ENCODE data around the gene GP2. TPM values are rescaled to one million over a fixed set of nuclear protein-coding genes. Genes with fewer than 3 reads are reported as not detected.

GP2 gene
- total and polyA plus RNA-seq, 3 experiments from 2014 or later = not detected

GRCh38 chr16:20298452-20298851, 28.9 kb downstream of the GP2 start:
- Mint-ChIP-seq H3K27me3 (peaks cover 1 to 3% of the 10 kb centered on the region in 2 donors), H3K4me3 (no peak overlapping the region), H3K36me3 (no peaks in the 10 kb centered on the region), H3K27ac (no peak overlapping the region), H3K9me3 (peaks cover 0 to 2% (median 0%) of the 10 kb centered on the region in 5 donors), H3K4me1 (no peaks in the 10 kb centered on the region)
- Histone ChIP-seq H3K4me3 (ENCODE audit: low read length) (no peak overlapping the region), H3K27ac (ENCODE audit: low read depth, low read length) (no peak overlapping the region), H3K27me3 (ENCODE audit: insufficient read depth, low read length, poor library complexity, severe bottlenecking) (no peaks in the 10 kb centered on the region), H3K36me3 (ENCODE audit: insufficient read depth, low read length) (no peaks in the 10 kb centered on the region), H3K4me1 (ENCODE audit: insufficient read depth, low read length) (no peaks in the 10 kb centered on the region), H3K9me3 (ENCODE audit: low read length) (no peaks in the 10 kb centered on the region)
- POLR2A ChIA-PET = no interaction called here
- DNase-seq = no peak
- CTCF ChIA-PET = no interaction called here

GRCh38 chr16:20291208-20292206, 35.8 kb downstream of the GP2 start:
- H3K4me1 Mint-ChIP-seq = no peaks in the 10 kb centered on the region
- H3K36me3 ChIP-seq (ENCODE audit: insufficient read depth, low read length) = no peaks in the 10 kb centered on the region
- CTCF ChIA-PET = no interaction called here
- DNase-seq = no peak
- no peak overlapping the region for H3K4me3 Mint-ChIP-seq
- no peak overlapping the region for H3K27ac Mint-ChIP-seq
- peaks cover 0 to 2% (median 0%) of the 10 kb centered on the region in 5 donors for H3K9me3 Mint-ChIP-seq
- H3K27me3 ChIP-seq (ENCODE audit: insufficient read depth, low read length, poor library complexity, severe bottlenecking) = no peaks in the 10 kb centered on the region
- POLR2A ChIA-PET = no interaction called here
- H3K4me1 ChIP-seq (ENCODE audit: insufficient read depth, low read length) = no peaks in the 10 kb centered on the region
- H3K9me3 ChIP-seq (ENCODE audit: low read length) = no peaks in the 10 kb centered on the region
- H3K36me3 Mint-ChIP-seq = no peaks in the 10 kb centered on the region
- no peaks in the 10 kb centered on the region for H3K27me3 Mint-ChIP-seq
- no peak overlapping the region for H3K4me3 ChIP-seq (ENCODE audit: low read length)
- no peak overlapping the region for H3K27ac ChIP-seq (ENCODE audit: low read depth, low read length)

GRCh38 chr16:20289571-20289970, 37.7 kb downstream of the GP2 start:
- H3K36me3 ChIP-seq (ENCODE audit: insufficient read depth, low read length) = no peaks in the 10 kb centered on the region
- ChIA-PET CTCF (no interaction called here), POLR2A (no interaction called here)
- DNase-seq = no peak
- no peak overlapping the region for H3K4me3 ChIP-seq (ENCODE audit: low read length)
- peaks cover 0 to 2% of the 10 kb centered on the region in 2 donors for H3K27me3 Mint-ChIP-seq
- H3K4me3 Mint-ChIP-seq = no peak overlapping the region
- no peaks in the 10 kb centered on the region for H3K9me3 ChIP-seq (ENCODE audit: low read length)
- no peak overlapping the region for H3K27ac ChIP-seq (ENCODE audit: low read depth, low read length)
- no peaks in the 10 kb centered on the region for H3K4me1 Mint-ChIP-seq
- H3K4me1 ChIP-seq (ENCODE audit: insufficient read depth, low read length) = no peaks in the 10 kb centered on the region
- no peaks in the 10 kb centered on the region for H3K27me3 ChIP-seq (ENCODE audit: insufficient read depth, low read length, poor library complexity, severe bottlenecking)
- no peaks in the 10 kb centered on the region for H3K36me3 Mint-ChIP-seq
- peaks cover 0 to 2% (median 0%) of the 10 kb centered on the region in 5 donors for H3K9me3 Mint-ChIP-seq
- H3K27ac Mint-ChIP-seq = no peak overlapping the region

GRCh38 chr16:20285993-20286499, 41.3 kb downstream of the GP2 start:
- peaks cover 0 to 3% (median under 1%) of the 10 kb centered on the region in 5 donors for H3K9me3 Mint-ChIP-seq
- Histone ChIP-seq H3K9me3 (ENCODE audit: low read length) (no peaks in the 10 kb centered on the region), H3K27me3 (ENCODE audit: insufficient read depth, low read length, poor library complexity, severe bottlenecking) (no peaks in the 10 kb centered on the region), H3K4me1 (ENCODE audit: insufficient read depth, low read length) (no peaks in the 10 kb centered on the region), H3K4me3 (ENCODE audit: low read length) (no peak overlapping the region), H3K36me3 (ENCODE audit: insufficient read depth, low read length) (no peaks in the 10 kb centered on the region), H3K27ac (ENCODE audit: low read depth, low read length) (no peak overlapping the region)
- peaks cover 0 to 4% of the 10 kb centered on the region in 2 donors for H3K27me3 Mint-ChIP-seq
- no peak overlapping the region for H3K4me3 Mint-ChIP-seq
- H3K4me1 Mint-ChIP-seq = no peaks in the 10 kb centered on the region
- ChIA-PET POLR2A (no interaction called here), CTCF (no interaction called here)
- no peak overlapping the region for H3K27ac Mint-ChIP-seq
- DNase-seq = no peak
- H3K36me3 Mint-ChIP-seq = no peaks in the 10 kb centered on the region

- Mint-ChIP-seq H3K27me3 (peaks cover 5 to 10% of the 10 kb centered on the region in 2 donors), H3K36me3 (no peaks in the 10 kb centered on the region), H3K4me1 (no peaks in the 10 kb centered on the region), H3K9me3 (peaks cover 0 to 5% (median 2%) of the 10 kb centered on the region in 5 donors), H3K4me3 (no peak overlapping the region), H3K27ac (no peak overlapping the region)
- DNase-seq = no peak
- POLR2A ChIA-PET = no interaction called here
- H3K36me3 ChIP-seq (ENCODE audit: insufficient read depth, low read length) = no peaks in the 10 kb centered on the region
- H3K4me1 ChIP-seq (ENCODE audit: insufficient read depth, low read length) = no peaks in the 10 kb centered on the region
- H3K27me3 ChIP-seq (ENCODE audit: insufficient read depth, low read length, poor library complexity, severe bottlenecking) = no peaks in the 10 kb centered on the region
- no peak overlapping the region for H3K27ac ChIP-seq (ENCODE audit: low read depth, low read length)
- no peak overlapping the region for H3K4me3 ChIP-seq (ENCODE audit: low read length)
- H3K9me3 ChIP-seq (ENCODE audit: low read length) = no peaks in the 10 kb centered on the region
- CTCF ChIA-PET = no interaction called here
Observed at GRCh38 chr16:20280259-20280658, 47.1 kb downstream of the GP2 start.

- no peak overlapping the region for H3K4me3 ChIP-seq (ENCODE audit: low read length)
- no peaks in the 10 kb centered on the region for H3K36me3 ChIP-seq (ENCODE audit: insufficient read depth, low read length)
- Mint-ChIP-seq H3K36me3 (no peaks in the 10 kb centered on the region), H3K9me3 (peaks cover 0 to 14% (median 0%) of the 10 kb centered on the region in 5 donors), H3K4me1 (no peaks in the 10 kb centered on the region), H3K4me3 (no peak overlapping the region), H3K27me3 (peaks cover 2 to 4% of the 10 kb centered on the region in 2 donors), H3K27ac (no peak overlapping the region)
- H3K4me1 ChIP-seq (ENCODE audit: insufficient read depth, low read length) = no peaks in the 10 kb centered on the region
- no peaks in the 10 kb centered on the region for H3K27me3 ChIP-seq (ENCODE audit: insufficient read depth, low read length, poor library complexity, severe bottlenecking)
- POLR2A ChIA-PET = no interaction called here
- CTCF ChIA-PET = no interaction called here
- H3K9me3 ChIP-seq (ENCODE audit: low read length) = no peaks in the 10 kb centered on the region
- H3K27ac ChIP-seq (ENCODE audit: low read depth, low read length) = no peak overlapping the region
- no peak for DNase-seq
Observed at GRCh38 chr16:20271893-20272292, 55.4 kb downstream of the GP2 start.

- POLR2A ChIA-PET = no interaction called here
- no peak overlapping the region for H3K27ac Mint-ChIP-seq
- H3K36me3 ChIP-seq (ENCODE audit: insufficient read depth, low read length) = no peaks in the 10 kb centered on the region
- H3K4me1 ChIP-seq (ENCODE audit: insufficient read depth, low read length) = no peaks in the 10 kb centered on the region
- CTCF ChIA-PET = no interaction called here
- H3K27me3 Mint-ChIP-seq = peaks cover 0 to 2% of the 10 kb centered on the region in 2 donors
- no peak overlapping the region for H3K27ac ChIP-seq (ENCODE audit: low read depth, low read length)
- H3K27me3 ChIP-seq (ENCODE audit: insufficient read depth, low read length, poor library complexity, severe bottlenecking) = no peaks in the 10 kb centered on the region
- no peak for DNase-seq
- H3K4me3 ChIP-seq (ENCODE audit: low read length) = no peak overlapping the region
- H3K9me3 ChIP-seq (ENCODE audit: low read length) = no peaks in the 10 kb centered on the region
- no peak overlapping the region for H3K4me3 Mint-ChIP-seq
- H3K9me3 Mint-ChIP-seq = peaks cover 0 to 10% (median 0%) of the 10 kb centered on the region in 5 donors
- H3K4me1 Mint-ChIP-seq = no peaks in the 10 kb centered on the region
- H3K36me3 Mint-ChIP-seq = no peaks in the 10 kb centered on the region
Observed at GRCh38 chr16:20268409-20268808, 58.9 kb downstream of the GP2 start.

GRCh38 chr16:20265019-20265418, 62.3 kb downstream of the GP2 start:
- ChIA-PET CTCF (no interaction called here), POLR2A (no interaction called here)
- Mint-ChIP-seq H3K4me1 (no peaks in the 10 kb centered on the region), H3K9me3 (peaks cover 0 to 6% (median 0%) of the 10 kb centered on the region in 5 donors), H3K4me3 (no peak overlapping the region), H3K27me3 (peaks cover 0 to 4% of the 10 kb centered on the region in 2 donors), H3K36me3 (no peaks in the 10 kb centered on the region), H3K27ac (no peak overlapping the region)
- Histone ChIP-seq H3K4me3 (ENCODE audit: low read length) (no peak overlapping the region), H3K4me1 (ENCODE audit: insufficient read depth, low read length) (no peaks in the 10 kb centered on the region), H3K27me3 (ENCODE audit: insufficient read depth, low read length, poor library complexity, severe bottlenecking) (no peaks in the 10 kb centered on the region), H3K36me3 (ENCODE audit: insufficient read depth, low read length) (no peaks in the 10 kb centered on the region), H3K9me3 (ENCODE audit: low read length) (no peaks in the 10 kb centered on the region), H3K27ac (ENCODE audit: low read depth, low read length) (no peak overlapping the region)
- DNase-seq = no peak
